ENCODE results near the gene ATXN10. TPM values are rescaled to one million over a fixed set of nuclear protein-coding genes. Genes with fewer than 3 reads are reported as not detected.

ATXN10 gene
- total RNA-seq, 1 experiment from 2014 or later: 210 TPM

DNA sequence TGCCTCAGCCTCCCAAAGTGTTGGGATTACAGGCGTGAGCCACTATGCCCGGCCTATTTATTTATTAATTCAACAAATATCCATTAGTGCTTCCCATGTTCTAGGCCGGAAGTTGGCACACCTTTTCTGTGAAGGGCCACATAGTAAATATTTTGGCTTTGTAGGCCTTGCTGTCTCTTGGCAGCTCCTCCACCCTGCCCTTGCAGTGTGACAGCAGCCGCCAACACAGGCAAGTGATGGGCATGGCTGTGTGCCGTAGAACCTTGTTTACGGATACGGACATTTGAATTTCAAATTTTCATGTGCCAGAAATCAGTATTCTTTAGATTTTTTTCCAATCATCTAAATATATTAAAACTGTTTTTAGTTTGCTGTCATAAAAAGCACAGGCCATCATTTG is 165.9 kb downstream of the ATXN10 start:
- Histone ChIP-seq H2AFZ (ENCODE audit: low read length) (no peak overlapping the region), H3K4me1 (ENCODE audit: low read length) (no peaks in the 10 kb centered on the region; the same call in 1 of the 2 replicates), H3K79me2 (ENCODE audit: low read length) (peaks cover 3% of the 10 kb centered on the region; the same call in 1 of the 2 replicates), H3K27me3 (ENCODE audit: low read length) (no peaks in the 10 kb centered on the region), H3K36me3 (ENCODE audit: insufficient read depth, low read length) (no peaks in the 10 kb centered on the region), H3K4me3 (ENCODE audit: low read length) (no peak overlapping the region), H3K9me2 (replicated peaks; ENCODE audit: insufficient read depth, low read length) (no peaks in the 10 kb centered on the region), H4K20me1 (ENCODE audit: insufficient read depth, low read depth, low read length) (no peaks in the 10 kb centered on the region), H3K27ac (ENCODE audit: low read length) (no peak overlapping the region), H3K4me2 (ENCODE audit: low read depth, low read length, poor library complexity, severe bottlenecking) (no peak overlapping the region), H3K9me3 (ENCODE audit: low read length) (no peaks in the 10 kb centered on the region), H3K9ac (ENCODE audit: low read length) (no peak overlapping the region)
- DNase-seq: no peak

DNA sequence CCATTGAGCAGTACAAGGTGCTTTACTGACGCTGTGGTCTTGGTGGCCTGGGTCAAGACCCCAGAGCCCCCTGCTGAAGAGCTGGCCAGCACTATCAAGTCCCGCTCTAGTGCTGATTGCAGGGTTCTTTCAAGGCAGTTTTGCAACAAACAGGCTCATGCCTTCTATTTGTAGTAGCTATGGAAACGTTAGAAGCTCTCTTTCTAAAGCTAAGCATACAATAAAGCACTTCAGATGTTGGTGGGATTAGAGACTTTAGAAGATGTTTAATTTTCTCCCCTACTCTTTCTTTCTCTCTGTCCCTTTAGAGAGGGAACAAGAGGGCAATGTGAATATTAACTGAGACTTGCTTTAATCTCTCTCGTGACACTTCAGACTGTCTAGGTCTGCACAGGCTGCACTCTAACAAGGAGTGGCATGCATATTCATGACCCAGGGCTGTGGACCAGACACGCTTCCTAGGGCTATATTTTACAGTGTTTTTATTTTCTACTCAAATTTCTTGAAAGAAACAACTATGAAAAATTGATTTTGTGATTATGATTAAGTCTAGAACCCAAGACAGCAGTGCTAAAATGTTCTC is 166.8 kb downstream of the ATXN10 start:
- Histone ChIP-seq H3K27me3 (ENCODE audit: low read length) (no peaks in the 10 kb centered on the region), H3K4me2 (ENCODE audit: low read depth, low read length, poor library complexity, severe bottlenecking) (no peak overlapping the region), H3K9ac (ENCODE audit: low read length) (no peak overlapping the region), H4K20me1 (ENCODE audit: insufficient read depth, low read depth, low read length) (no peaks in the 10 kb centered on the region), H3K9me3 (ENCODE audit: low read length) (no peaks in the 10 kb centered on the region), H3K36me3 (ENCODE audit: insufficient read depth, low read length) (no peaks in the 10 kb centered on the region; the same call in 1 of the 2 replicates), H3K4me1 (ENCODE audit: low read length) (no peaks in the 10 kb centered on the region; the same call in 1 of the 2 replicates), H2AFZ (ENCODE audit: low read length) (no peak overlapping the region), H3K79me2 (ENCODE audit: low read length) (peaks cover 3% of the 10 kb centered on the region; the same call in 1 of the 2 replicates), H3K9me2 (replicated peaks; ENCODE audit: insufficient read depth, low read length) (no peaks in the 10 kb centered on the region), H3K27ac (ENCODE audit: low read length) (no peak overlapping the region), H3K4me3 (ENCODE audit: low read length) (no peak overlapping the region)
- no peak for DNase-seq

DNA sequence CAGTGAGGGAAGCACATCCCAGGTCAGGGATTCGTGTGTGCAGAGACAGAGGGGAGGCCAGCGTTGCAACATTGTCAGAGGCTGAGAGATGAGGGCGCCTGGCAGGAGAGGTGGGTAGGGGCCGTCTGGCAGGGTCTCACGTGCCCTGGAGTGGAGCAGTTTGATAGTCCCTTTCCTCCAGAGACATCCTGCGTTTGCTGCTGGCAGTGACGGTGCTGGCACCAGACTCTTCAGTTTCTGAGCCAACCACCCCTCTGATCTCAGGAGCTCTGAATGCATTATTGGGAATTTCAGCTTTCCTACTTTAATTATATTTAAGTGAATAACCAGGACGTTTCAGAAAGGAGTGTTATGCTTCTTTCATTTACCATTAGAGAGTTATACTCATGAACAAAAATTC is 168.8 kb downstream of the ATXN10 start:
- Histone ChIP-seq H3K4me3 (ENCODE audit: low read length) (no peak overlapping the region), H2AFZ (ENCODE audit: low read length) (no peak overlapping the region), H3K27ac (ENCODE audit: low read length) (no peak overlapping the region), H3K79me2 (ENCODE audit: low read length) (peaks cover 3% of the 10 kb centered on the region; the same call in 1 of the 2 replicates), H3K4me1 (ENCODE audit: low read length) (no peaks in the 10 kb centered on the region; the same call in 1 of the 2 replicates), H3K4me2 (ENCODE audit: low read depth, low read length, poor library complexity, severe bottlenecking) (no peak overlapping the region), H3K9me3 (ENCODE audit: low read length) (no peaks in the 10 kb centered on the region), H3K36me3 (ENCODE audit: insufficient read depth, low read length) (peaks cover 10% of the 10 kb centered on the region; the same call in 1 of the 2 replicates), H4K20me1 (ENCODE audit: insufficient read depth, low read depth, low read length) (no peaks in the 10 kb centered on the region), H3K9me2 (replicated peaks; ENCODE audit: insufficient read depth, low read length) (no peaks in the 10 kb centered on the region), H3K9ac (ENCODE audit: low read length) (no peak overlapping the region), H3K27me3 (ENCODE audit: low read length) (no peaks in the 10 kb centered on the region)
- no peak for DNase-seq

- H3K9me2 ChIP-seq (replicated peaks; ENCODE audit: insufficient read depth, low read length): no peaks in the 10 kb centered on the region
- no peak overlapping the region for H3K4me2 ChIP-seq (ENCODE audit: low read depth, low read length, poor library complexity, severe bottlenecking)
- no peak overlapping the region for H3K27ac ChIP-seq (ENCODE audit: low read length)
- H3K4me3 ChIP-seq (ENCODE audit: low read length): no peak overlapping the region
- H3K36me3 ChIP-seq (ENCODE audit: insufficient read depth, low read length): peaks cover 10% of the 10 kb centered on the region; the same call in 1 of the 2 replicates
- no peaks in the 10 kb centered on the region for H3K27me3 ChIP-seq (ENCODE audit: low read length)
- H3K9me3 ChIP-seq (ENCODE audit: low read length): no peaks in the 10 kb centered on the region
- H3K4me1 ChIP-seq (ENCODE audit: low read length): no peaks in the 10 kb centered on the region; the same call in 1 of the 2 replicates
- peaks cover 3% of the 10 kb centered on the region; the same call in 1 of the 2 replicates for H3K79me2 ChIP-seq (ENCODE audit: low read length)
- DNase-seq: no peak
- no peak overlapping the region for H3K9ac ChIP-seq (ENCODE audit: low read length)
- H4K20me1 ChIP-seq (ENCODE audit: insufficient read depth, low read depth, low read length): no peaks in the 10 kb centered on the region
- H2AFZ ChIP-seq (ENCODE audit: low read length): no peak overlapping the region
These were observed 170.8 kb downstream of the ATXN10 start for GRCh38 chr22:45842291-45842991.

DNA sequence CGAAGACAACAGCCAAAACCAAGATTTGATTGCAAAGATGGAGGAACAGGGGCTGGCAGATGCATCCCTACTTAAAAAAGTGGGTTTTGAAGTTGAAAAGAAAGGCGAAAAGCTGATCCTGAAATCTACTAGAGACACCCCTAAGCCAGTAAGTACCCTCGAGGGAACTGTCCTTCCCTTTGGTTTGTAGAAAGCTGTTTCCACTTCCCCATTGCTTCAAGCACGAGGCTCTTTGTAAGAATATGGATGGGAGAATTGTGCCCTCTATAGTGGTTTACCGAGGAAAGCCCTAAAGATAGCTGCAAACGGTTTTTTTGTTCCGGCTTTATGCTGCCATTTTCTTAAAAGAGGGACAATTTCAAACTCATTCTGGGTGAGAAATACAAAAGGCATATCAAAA is 171.4 kb downstream of the ATXN10 start:
- no peak overlapping the region for H3K9ac ChIP-seq (ENCODE audit: low read length)
- H3K9me2 ChIP-seq (replicated peaks; ENCODE audit: insufficient read depth, low read length): no peaks in the 10 kb centered on the region
- no peaks in the 10 kb centered on the region for H3K27me3 ChIP-seq (ENCODE audit: low read length)
- no peak for DNase-seq
- no peak overlapping the region for H2AFZ ChIP-seq (ENCODE audit: low read length)
- H4K20me1 ChIP-seq (ENCODE audit: insufficient read depth, low read depth, low read length): no peaks in the 10 kb centered on the region
- peaks cover 2% of the 10 kb centered on the region; the same call in 1 of the 2 replicates for H3K79me2 ChIP-seq (ENCODE audit: low read length)
- H3K27ac ChIP-seq (ENCODE audit: low read length): no peak overlapping the region
- H3K4me1 ChIP-seq (ENCODE audit: low read length): no peaks in the 10 kb centered on the region; the same call in 1 of the 2 replicates
- H3K36me3 ChIP-seq (ENCODE audit: insufficient read depth, low read length): peaks cover 10% of the 10 kb centered on the region; the same call in 1 of the 2 replicates
- no peak overlapping the region for H3K4me2 ChIP-seq (ENCODE audit: low read depth, low read length, poor library complexity, severe bottlenecking)
- H3K9me3 ChIP-seq (ENCODE audit: low read length): no peaks in the 10 kb centered on the region
- no peak overlapping the region for H3K4me3 ChIP-seq (ENCODE audit: low read length)

GRCh38 chr22:45843986-45844385 is 172.4 kb downstream of the ATXN10 start:
- H2AFZ ChIP-seq (ENCODE audit: low read length): no peak overlapping the region
- H3K9me3 ChIP-seq (ENCODE audit: low read length): no peaks in the 10 kb centered on the region
- H3K36me3 ChIP-seq (ENCODE audit: insufficient read depth, low read length): peaks cover 10% of the 10 kb centered on the region; the same call in 1 of the 2 replicates
- no peak overlapping the region for H3K4me2 ChIP-seq (ENCODE audit: low read depth, low read length, poor library complexity, severe bottlenecking)
- DNase-seq: no peak
- H3K79me2 ChIP-seq (ENCODE audit: low read length): no peaks in the 10 kb centered on the region
- H3K4me1 ChIP-seq (ENCODE audit: low read length): no peaks in the 10 kb centered on the region; the same call in 1 of the 2 replicates
- H4K20me1 ChIP-seq (ENCODE audit: insufficient read depth, low read depth, low read length): no peaks in the 10 kb centered on the region
- no peak overlapping the region for H3K4me3 ChIP-seq (ENCODE audit: low read length)
- H3K27me3 ChIP-seq (ENCODE audit: low read length): no peaks in the 10 kb centered on the region
- no peak overlapping the region for H3K9ac ChIP-seq (ENCODE audit: low read length)
- H3K27ac ChIP-seq (ENCODE audit: low read length): no peak overlapping the region
- no peaks in the 10 kb centered on the region for H3K9me2 ChIP-seq (replicated peaks; ENCODE audit: insufficient read depth, low read length)

DNA sequence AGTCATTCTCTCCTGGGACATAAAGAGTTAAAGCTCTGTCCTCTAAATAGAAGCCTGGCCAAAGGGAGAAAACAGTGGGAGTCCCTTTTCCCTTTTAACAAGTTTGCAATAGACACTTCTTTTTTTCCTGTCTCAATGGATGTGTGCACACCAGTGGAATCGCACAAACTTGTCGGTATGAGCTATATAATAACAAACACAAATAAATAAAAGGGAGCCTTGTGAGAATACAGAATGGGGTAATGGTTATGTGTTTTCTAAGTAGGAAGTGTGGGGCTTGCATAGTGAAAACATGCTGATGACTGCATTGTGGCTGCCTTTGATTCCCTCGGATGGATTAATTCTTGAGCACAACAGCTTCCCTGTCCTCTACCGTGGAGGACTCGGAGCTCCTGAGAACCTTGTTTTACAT is 173.4 kb downstream of the ATXN10 start:
- H2AFZ ChIP-seq (ENCODE audit: low read length): no peak overlapping the region

DNA sequence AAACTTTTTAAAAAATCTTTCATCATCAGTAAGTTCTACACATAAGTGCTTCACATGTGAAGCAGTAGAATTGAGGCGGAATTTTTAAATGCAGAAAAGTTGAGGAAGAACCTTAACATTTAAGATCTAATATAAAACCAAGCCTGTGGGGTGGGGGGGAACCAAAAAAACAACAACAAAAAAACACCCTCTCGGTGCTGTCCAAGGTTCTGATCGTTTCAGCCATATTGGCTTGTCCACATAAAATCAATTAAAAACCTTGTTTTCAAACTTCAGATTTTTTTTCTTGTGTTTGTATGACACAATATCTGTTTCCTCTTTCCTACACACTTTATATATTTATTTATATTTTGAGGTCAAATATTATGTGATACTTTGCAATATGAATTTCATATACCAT is 175.3 kb downstream of the ATXN10 start:
- no peaks in the 10 kb centered on the region; the same call in 1 of the 2 replicates for H3K4me1 ChIP-seq (ENCODE audit: low read length)
- no peaks in the 10 kb centered on the region for H3K9me3 ChIP-seq (ENCODE audit: low read length)
- H4K20me1 ChIP-seq (ENCODE audit: insufficient read depth, low read depth, low read length): no peaks in the 10 kb centered on the region
- H3K9me2 ChIP-seq (replicated peaks; ENCODE audit: insufficient read depth, low read length): no peaks in the 10 kb centered on the region
- H2AFZ ChIP-seq (ENCODE audit: low read length): no peak overlapping the region
- peaks cover 22% of the 10 kb centered on the region for H3K36me3 ChIP-seq (ENCODE audit: insufficient read depth, low read length)
- no peak overlapping the region for H3K4me2 ChIP-seq (ENCODE audit: low read depth, low read length, poor library complexity, severe bottlenecking)
- H3K27ac ChIP-seq (ENCODE audit: low read length): no peak overlapping the region
- no peaks in the 10 kb centered on the region for H3K27me3 ChIP-seq (ENCODE audit: low read length)
- DNase-seq: no peak
- no peak overlapping the region for H3K9ac ChIP-seq (ENCODE audit: low read length)
- H3K79me2 ChIP-seq (ENCODE audit: low read length): no peaks in the 10 kb centered on the region
- no peak overlapping the region for H3K4me3 ChIP-seq (ENCODE audit: low read length)

More for the DNA sequence above, 173.4 kb downstream of the ATXN10 start:
- no peak overlapping the region for H3K4me3 ChIP-seq (ENCODE audit: low read length)
- no peak overlapping the region for H3K9ac ChIP-seq (ENCODE audit: low read length)
- H3K4me1 ChIP-seq (ENCODE audit: low read length): no peaks in the 10 kb centered on the region; the same call in 1 of the 2 replicates
- H3K27me3 ChIP-seq (ENCODE audit: low read length): no peaks in the 10 kb centered on the region
- H3K79me2 ChIP-seq (ENCODE audit: low read length): no peaks in the 10 kb centered on the region
- H3K4me2 ChIP-seq (ENCODE audit: low read depth, low read length, poor library complexity, severe bottlenecking): no peak overlapping the region
- no peaks in the 10 kb centered on the region for H3K9me2 ChIP-seq (replicated peaks; ENCODE audit: insufficient read depth, low read length)
- DNase-seq: no peak
- H4K20me1 ChIP-seq (ENCODE audit: insufficient read depth, low read depth, low read length): no peaks in the 10 kb centered on the region
- no peak overlapping the region for H3K27ac ChIP-seq (ENCODE audit: low read length)
- peaks cover 10% of the 10 kb centered on the region; the same call in 1 of the 2 replicates for H3K36me3 ChIP-seq (ENCODE audit: insufficient read depth, low read length)
- no peaks in the 10 kb centered on the region for H3K9me3 ChIP-seq (ENCODE audit: low read length)
